Measurements from ENCODE around the gene PLCH2.
A peak's percentile ranks its signal among the peaks of the same experiment; 100 is the strongest.

Gene PLCH2

GRCh38 chr1:2515763-2516080 is 39.6 kb downstream of the PLCH2 start:
- no peak for DNase-seq (ENCODE audit: low read depth)

GRCh38 chr1:2516124-2516523 is 40.0 kb downstream of the PLCH2 start:
- no peak for DNase-seq (ENCODE audit: low read depth)

- no peak for DNase-seq (ENCODE audit: low read depth)
These were observed 40.9 kb downstream of the PLCH2 start for GRCh38 chr1:2516946-2517345.

GRCh38 chr1:2517966-2518365 is 41.9 kb downstream of the PLCH2 start:
- no peak for DNase-seq (ENCODE audit: low read depth)

GRCh38 chr1:2518528-2518927 is 42.4 kb downstream of the PLCH2 start:
- no peak for DNase-seq (ENCODE audit: low read depth)

- DNase-seq (ENCODE audit: low read depth): no peak
These were observed 43.1 kb downstream of the PLCH2 start for GRCh38 chr1:2519029-2519685.

GRCh38 chr1:2519729-2520128 is 43.6 kb downstream of the PLCH2 start:
- DNase-seq (ENCODE audit: low read depth): no peak

GRCh38 chr1:2520206-2520605 is 44.1 kb downstream of the PLCH2 start:
- DNase-seq (ENCODE audit: low read depth): no peak

- DNase-seq (ENCODE audit: low read depth): no peak
These were observed 44.7 kb downstream of the PLCH2 start for GRCh38 chr1:2520806-2521205.

- DNase-seq (ENCODE audit: low read depth): no peak
These were observed 46.1 kb downstream of the PLCH2 start for GRCh38 chr1:2522230-2522629.

- no peak for DNase-seq (ENCODE audit: low read depth)
These were observed 47.3 kb downstream of the PLCH2 start for GRCh38 chr1:2523191-2523890.

GRCh38 chr1:2523891-2524609 is 48.0 kb downstream of the PLCH2 start:
- no peak for DNase-seq (ENCODE audit: low read depth)

- DNase-seq (ENCODE audit: low read depth): no peak
These were observed 49.5 kb downstream of the PLCH2 start for GRCh38 chr1:2525572-2525919.

- DNase-seq (ENCODE audit: low read depth): peak; percentile 89
These were observed 50.1 kb downstream of the PLCH2 start, which contains the start of gene PANK4 for GRCh38 chr1:2525920-2526823. Gene PANK4 (minus strand): TSS chr1:2526596. CDS start chr1:2526587, 9 bp downstream.

GRCh38 chr1:2526824-2527555 is 50.9 kb downstream of the PLCH2 start:
- peak; percentile 72 for DNase-seq (ENCODE audit: low read depth)

- no peak for DNase-seq (ENCODE audit: low read depth)
These were observed 51.4 kb downstream of the PLCH2 start for GRCh38 chr1:2527556-2527860.

- DNase-seq (ENCODE audit: low read depth): no peak
These were observed 51.9 kb downstream of the PLCH2 start for GRCh38 chr1:2528016-2528415.

- no peak for DNase-seq (ENCODE audit: low read depth)
These were observed 52.5 kb downstream of the PLCH2 start for GRCh38 chr1:2528611-2528965.

- DNase-seq (ENCODE audit: low read depth): no peak
These were observed 53.1 kb downstream of the PLCH2 start for GRCh38 chr1:2528966-2529783.

- no peak for DNase-seq (ENCODE audit: low read depth)
These were observed 53.9 kb downstream of the PLCH2 start, which contains the start of gene HES5 for GRCh38 chr1:2529784-2530512. Gene HES5 (minus strand): TSS chr1:2530263. CDS start chr1:2530164, 99 bp downstream.
